ENCODE measurements around the gene LDLRAD3.

The LDLRAD3 gene

GRCh38 chr11:36027731-36028130, 83.9 kb downstream of the LDLRAD3 start:
- DNase-seq (ENCODE audit: low spot score), result no peak
- no peak for TF ChIP-seq CTCF (IDR thresholded peaks at IDR 0.05; ENCODE audit: extremely low read depth, missing control alignments)

- DNase-seq (ENCODE audit: low spot score), result no peak
- TF ChIP-seq CTCF (IDR thresholded peaks at IDR 0.05; ENCODE audit: extremely low read depth, missing control alignments), result no peak
Observed at GRCh38 chr11:36029616-36030015, 85.8 kb downstream of the LDLRAD3 start.

GRCh38 chr11:36030731-36031281, 86.9 kb downstream of the LDLRAD3 start:
- no peak for DNase-seq (ENCODE audit: low spot score)
- no peak for TF ChIP-seq CTCF (IDR thresholded peaks at IDR 0.05; ENCODE audit: extremely low read depth, missing control alignments)

GRCh38 chr11:36033082-36033751, 89.4 kb downstream of the LDLRAD3 start:
- DNase-seq (ENCODE audit: low spot score), result no peak
- TF ChIP-seq CTCF (IDR thresholded peaks at IDR 0.05; ENCODE audit: extremely low read depth, missing control alignments), result no peak

GRCh38 chr11:36033936-36034335, 90.1 kb downstream of the LDLRAD3 start:
- no peak for TF ChIP-seq CTCF (IDR thresholded peaks at IDR 0.05; ENCODE audit: extremely low read depth, missing control alignments)
- DNase-seq (ENCODE audit: low spot score), result no peak

- TF ChIP-seq CTCF (IDR thresholded peaks at IDR 0.05; ENCODE audit: extremely low read depth, missing control alignments), result no peak
- no peak for DNase-seq (ENCODE audit: low spot score)
Observed at GRCh38 chr11:36034551-36035331, 90.9 kb downstream of the LDLRAD3 start.

GRCh38 chr11:36035454-36035853, 91.6 kb downstream of the LDLRAD3 start:
- no peak for DNase-seq (ENCODE audit: low spot score)
- TF ChIP-seq CTCF (IDR thresholded peaks at IDR 0.05; ENCODE audit: extremely low read depth, missing control alignments), result no peak

Measured in GM20000 (cell line).